Measurements from ENCODE around the gene ZNRF1. TPM values are rescaled to one million over a fixed set of nuclear protein-coding genes. Genes with fewer than 3 reads are reported as not detected.
A peak's percentile ranks its signal among the peaks of the same experiment; 100 is the strongest.
"Not testable (repeated sequence)": the region's sequence is repeated elsewhere in the genome, so short reads cannot be mapped to it uniquely, and the experiment has no call there.

Gene ZNRF1
- total and polyA plus RNA-seq, 5 donors from 2014 or later: 3.2 to 15.1 (median 6.2) TPM

DNA sequence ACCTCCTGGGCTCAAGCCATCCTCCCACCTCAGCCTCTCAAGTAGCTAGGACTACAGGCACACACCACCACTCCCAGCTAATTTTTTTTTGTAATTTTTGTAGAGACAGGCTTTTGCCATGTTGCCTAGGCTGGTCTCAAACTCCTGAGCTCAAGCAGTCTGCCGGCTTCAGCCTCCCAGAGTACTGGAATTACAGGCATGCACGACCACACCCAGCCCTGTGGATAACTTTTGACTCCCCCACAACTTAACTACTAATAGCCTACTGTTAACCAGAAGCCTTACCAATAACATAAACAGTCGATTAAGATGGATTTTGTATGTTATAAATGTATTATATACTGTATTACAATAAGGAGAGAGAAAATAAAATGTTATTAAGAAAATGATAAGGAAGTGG is 92.8 kb downstream of the ZNRF1 start:
- not testable (repeated sequence) for H3K9me3 Mint-ChIP-seq; H3K27ac ChIP-seq (ENCODE audit: insufficient read depth, low read length, poor library complexity, severe bottlenecking); DNase-seq; H3K36me3 Mint-ChIP-seq; H3K4me1 ChIP-seq (ENCODE audit: control insufficient read depth, insufficient read depth, low read length, poor library complexity, severe bottlenecking); H3K27me3 ChIP-seq (ENCODE audit: control insufficient read depth, insufficient read depth, low read length); ATAC-seq (ENCODE audit: low read depth in 2 of 2); H3K9me3 ChIP-seq (ENCODE audit: control insufficient read depth in 2 of 2, low read length in 2 of 2); H3K27ac Mint-ChIP-seq; H3K27me3 Mint-ChIP-seq; H3K4me3 ChIP-seq (ENCODE audit: low read depth, low read length); H3K36me3 ChIP-seq (ENCODE audit: control insufficient read depth, insufficient read depth, low read length); H3K4me3 Mint-ChIP-seq
- peaks cover 7 to 19% (median 9%) of the 10 kb centered on the region in 4 donors for H3K4me1 Mint-ChIP-seq

DNA sequence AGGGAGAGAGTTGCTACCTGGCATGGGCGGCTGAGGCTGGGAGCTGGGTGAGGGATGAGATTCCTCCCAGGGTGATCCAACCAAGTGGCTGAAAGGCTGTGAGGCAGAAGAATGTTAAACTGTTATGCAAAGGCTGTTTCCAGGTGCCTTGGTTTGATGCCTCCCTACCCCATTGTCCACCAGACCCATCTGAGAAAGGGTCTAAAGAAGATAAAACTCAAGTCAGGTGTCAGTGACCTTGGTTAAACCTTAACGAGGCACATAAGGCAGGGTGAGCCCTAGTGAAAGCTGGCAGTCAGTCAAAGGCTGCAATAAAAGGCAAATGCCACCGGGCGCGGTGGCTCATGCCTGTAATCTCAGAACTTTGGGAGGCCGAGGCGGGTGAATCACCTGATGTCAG is 94.0 kb downstream of the ZNRF1 start:
- H3K4me3 ChIP-seq (ENCODE audit: low read depth, low read length): no peak overlapping the region
- no peak for ATAC-seq (ENCODE audit: low read depth in 2 of 2)
- no peak overlapping the region for H3K27ac ChIP-seq (ENCODE audit: insufficient read depth, low read length, poor library complexity, severe bottlenecking)
- peaks cover 7 to 23% (median 14%) of the 10 kb centered on the region in 4 donors for H3K4me1 Mint-ChIP-seq
- H3K27me3 ChIP-seq (ENCODE audit: control insufficient read depth, insufficient read depth, low read length): no peaks in the 10 kb centered on the region
- no peaks in the 10 kb centered on the region for H3K27me3 Mint-ChIP-seq
- H3K36me3 ChIP-seq (ENCODE audit: control insufficient read depth, insufficient read depth, low read length): no peaks in the 10 kb centered on the region
- no peak overlapping the region for H3K4me3 Mint-ChIP-seq
- DNase-seq: no peak
- H3K36me3 Mint-ChIP-seq: no peaks in the 10 kb centered on the region
- peak overlapping the region; percentile 60 to 91 (median 80) for H3K27ac Mint-ChIP-seq
- H3K9me3 Mint-ChIP-seq: peaks cover 0 to 2% (median 0%) of the 10 kb centered on the region in 7 donors
- no peaks in the 10 kb centered on the region for H3K9me3 ChIP-seq (ENCODE audit: control insufficient read depth in 2 of 2, low read length in 2 of 2)
- peaks cover 6% of the 10 kb centered on the region for H3K4me1 ChIP-seq (ENCODE audit: control insufficient read depth, insufficient read depth, low read length, poor library complexity, severe bottlenecking)

DNA sequence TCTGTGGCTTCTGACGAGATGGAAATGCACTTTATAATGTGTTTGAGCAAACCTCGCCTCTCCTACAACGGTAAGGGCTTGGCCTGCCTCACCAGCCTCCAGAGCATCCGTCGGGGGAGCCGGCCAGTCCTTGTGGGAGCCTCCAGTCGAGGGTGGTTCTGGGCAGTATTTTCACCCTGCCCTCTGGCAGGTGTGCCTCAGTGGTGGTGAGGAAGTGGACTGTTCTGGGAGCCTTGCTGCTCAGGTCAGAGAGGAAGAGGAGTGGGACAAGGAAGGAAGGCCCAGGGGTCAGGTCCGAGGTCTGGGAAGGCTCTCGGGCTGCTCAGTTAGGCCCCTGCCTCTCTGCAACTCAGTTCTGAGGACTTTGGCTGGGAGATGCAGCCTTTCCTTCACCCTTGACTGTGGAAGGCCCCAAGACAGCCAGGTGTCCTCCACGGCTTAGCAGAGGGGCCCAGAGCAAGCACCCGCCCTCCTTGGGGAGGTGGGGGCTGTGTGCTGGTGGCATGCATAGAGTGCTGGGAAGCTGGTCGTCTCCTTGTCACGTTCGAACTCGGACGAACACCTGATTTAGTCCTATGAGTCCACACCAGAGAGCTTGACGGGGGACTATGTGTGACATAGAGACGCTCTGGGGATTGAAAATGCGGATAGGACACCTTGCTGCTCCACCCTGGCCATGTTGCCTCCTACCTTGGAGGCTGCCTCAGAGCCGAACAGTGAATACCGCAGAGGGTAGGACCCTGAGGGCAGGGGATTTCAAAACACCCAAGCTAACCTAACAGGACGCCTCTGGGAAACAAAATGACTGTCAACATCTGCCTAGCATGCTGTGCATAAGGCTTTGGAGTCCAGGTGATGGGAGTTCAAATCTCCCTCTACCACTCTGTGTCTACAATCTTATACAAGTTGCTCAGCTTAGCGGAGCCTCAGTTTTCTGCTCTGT is 95.0 kb downstream of the ZNRF1 start:
- no peaks in the 10 kb centered on the region for H3K9me3 ChIP-seq (ENCODE audit: control insufficient read depth in 2 of 2, low read length in 2 of 2)
- no peak overlapping the region for H3K4me3 Mint-ChIP-seq
- peaks cover 7 to 34% (median 17%) of the 10 kb centered on the region in 4 donors for H3K4me1 Mint-ChIP-seq
- H3K9me3 Mint-ChIP-seq: peaks cover 0 to 2% (median 0%) of the 10 kb centered on the region in 7 donors
- no peak overlapping the region for H3K4me3 ChIP-seq (ENCODE audit: low read depth, low read length)
- peak overlapping the region in 1 of 3 donors; percentile 77 for H3K27ac Mint-ChIP-seq
- H3K36me3 ChIP-seq (ENCODE audit: control insufficient read depth, insufficient read depth, low read length): no peaks in the 10 kb centered on the region
- H3K36me3 Mint-ChIP-seq: no peaks in the 10 kb centered on the region
- no peaks in the 10 kb centered on the region for H3K27me3 Mint-ChIP-seq
- H3K27me3 ChIP-seq (ENCODE audit: control insufficient read depth, insufficient read depth, low read length): no peaks in the 10 kb centered on the region
- no peak for DNase-seq
- peaks cover 17% of the 10 kb centered on the region for H3K4me1 ChIP-seq (ENCODE audit: control insufficient read depth, insufficient read depth, low read length, poor library complexity, severe bottlenecking)
- no peak for ATAC-seq (ENCODE audit: low read depth in 2 of 2)
- no peak overlapping the region for H3K27ac ChIP-seq (ENCODE audit: insufficient read depth, low read length, poor library complexity, severe bottlenecking)

DNA sequence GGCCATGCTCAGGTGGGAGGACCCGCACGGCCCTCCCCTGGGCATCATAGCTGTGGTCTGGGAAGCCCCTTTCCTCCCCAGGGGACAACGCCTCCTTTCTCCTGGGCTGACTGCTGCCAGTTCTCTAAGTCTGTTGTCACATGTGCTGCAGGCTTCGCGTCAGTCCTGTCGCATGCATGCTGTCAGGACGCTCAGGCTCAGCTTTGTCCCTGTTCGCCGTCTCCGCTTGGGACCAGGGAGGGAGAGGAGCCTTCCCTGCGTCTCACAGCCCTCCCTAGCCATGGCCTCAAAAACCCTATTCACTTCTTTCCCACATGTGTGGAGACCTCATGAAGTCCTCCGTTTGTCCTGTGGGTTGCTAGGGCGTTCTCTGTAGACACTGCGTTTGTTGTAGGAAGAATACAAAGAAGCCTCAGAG is 96.4 kb downstream of the ZNRF1 start:
- peaks cover 0 to 2% (median 0%) of the 10 kb centered on the region in 7 donors for H3K9me3 Mint-ChIP-seq
- H3K4me3 Mint-ChIP-seq: no peak overlapping the region
- peaks cover 0 to 35% (median 25%) of the 10 kb centered on the region in 4 donors for H3K4me1 Mint-ChIP-seq

DNA sequence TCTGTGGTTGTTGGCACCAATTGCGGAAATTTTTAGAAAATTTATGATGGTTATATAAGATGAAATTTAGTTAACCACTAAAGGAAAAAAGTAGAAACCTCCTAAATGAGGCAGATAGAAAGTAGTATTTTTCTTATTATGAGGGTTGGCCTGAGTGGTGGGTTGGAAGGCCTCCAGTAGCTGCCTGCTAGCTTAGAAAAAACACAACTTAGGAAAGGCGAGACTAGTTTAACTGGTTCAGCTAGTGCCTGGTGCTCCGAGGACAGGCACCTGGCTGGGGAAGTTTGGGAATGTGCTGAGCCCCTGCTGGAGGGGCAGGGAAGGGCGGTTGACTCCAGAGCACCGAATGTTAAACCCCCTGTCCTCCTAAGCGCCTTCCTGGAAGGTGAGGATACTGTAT is 97.8 kb downstream of the ZNRF1 start:
- H3K36me3 Mint-ChIP-seq: no peaks in the 10 kb centered on the region
- no peak for ATAC-seq (ENCODE audit: low read depth in 2 of 2)
- peaks cover 0 to 2% (median 0%) of the 10 kb centered on the region in 7 donors for H3K9me3 Mint-ChIP-seq
- DNase-seq: no peak
- H3K27me3 Mint-ChIP-seq: no peaks in the 10 kb centered on the region
- no peaks in the 10 kb centered on the region for H3K27me3 ChIP-seq (ENCODE audit: control insufficient read depth, insufficient read depth, low read length)
- H3K27ac ChIP-seq (ENCODE audit: insufficient read depth, low read length, poor library complexity, severe bottlenecking): peak overlapping the region; percentile 25
- peak overlapping the region in 2 of 4 donors; percentile 2 to 46 for H3K4me3 Mint-ChIP-seq
- peaks cover 35% of the 10 kb centered on the region for H3K4me1 ChIP-seq (ENCODE audit: control insufficient read depth, insufficient read depth, low read length, poor library complexity, severe bottlenecking)
- no peaks in the 10 kb centered on the region for H3K9me3 ChIP-seq (ENCODE audit: control insufficient read depth in 2 of 2, low read length in 2 of 2)
- H3K4me1 Mint-ChIP-seq: peaks cover 4 to 45% (median 28%) of the 10 kb centered on the region in 4 donors
- no peak overlapping the region for H3K4me3 ChIP-seq (ENCODE audit: low read depth, low read length)
- H3K36me3 ChIP-seq (ENCODE audit: control insufficient read depth, insufficient read depth, low read length): no peaks in the 10 kb centered on the region
- H3K27ac Mint-ChIP-seq: peak overlapping the region; percentile 52 to 87 (median 74)

More for the DNA sequence above, 96.4 kb downstream of the ZNRF1 start:
- Histone ChIP-seq H3K4me1 (ENCODE audit: control insufficient read depth, insufficient read depth, low read length, poor library complexity, severe bottlenecking) (peaks cover 31% of the 10 kb centered on the region), H3K4me3 (ENCODE audit: low read depth, low read length) (no peak overlapping the region), H3K36me3 (ENCODE audit: control insufficient read depth, insufficient read depth, low read length) (no peaks in the 10 kb centered on the region), H3K27me3 (ENCODE audit: control insufficient read depth, insufficient read depth, low read length) (no peaks in the 10 kb centered on the region), H3K27ac (ENCODE audit: insufficient read depth, low read length, poor library complexity, severe bottlenecking) (no peak overlapping the region), H3K9me3 (ENCODE audit: control insufficient read depth in 2 of 2, low read length in 2 of 2) (no peaks in the 10 kb centered on the region)
- DNase-seq: no peak
- ATAC-seq (ENCODE audit: low read depth in 2 of 2): no peak
- no peaks in the 10 kb centered on the region for H3K27me3 Mint-ChIP-seq
- peak overlapping the region in 1 of 3 donors; percentile 31 for H3K27ac Mint-ChIP-seq
- no peaks in the 10 kb centered on the region for H3K36me3 Mint-ChIP-seq

DNA sequence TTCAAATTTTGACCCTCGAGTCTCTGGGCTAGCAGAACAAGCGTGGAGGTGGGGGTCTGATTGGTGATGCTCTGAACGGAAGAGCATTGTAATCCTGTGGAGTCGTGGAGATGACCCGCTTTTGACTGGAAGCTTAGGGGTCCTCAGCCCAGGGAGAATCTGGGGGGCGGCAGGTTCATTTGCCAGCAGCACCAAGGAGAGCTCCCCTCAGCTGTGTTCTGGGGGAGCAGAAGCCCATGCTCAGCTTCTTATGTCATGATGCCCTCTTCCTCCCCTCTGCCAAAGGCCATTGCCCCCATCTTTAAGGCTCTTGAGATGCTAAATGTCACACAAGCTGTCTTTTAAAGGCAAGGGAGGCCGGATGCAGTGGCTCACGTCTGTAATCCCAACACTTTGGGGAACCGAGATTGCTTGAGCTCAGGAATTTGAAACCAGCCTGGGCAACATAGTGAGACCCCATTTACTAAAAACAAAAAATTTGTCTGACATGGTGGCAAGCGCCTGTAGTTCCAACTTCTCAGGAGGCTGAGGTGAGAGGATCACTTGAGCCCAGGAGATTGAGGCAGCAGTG is 98.5 kb downstream of the ZNRF1 start:
- Histone ChIP-seq H3K27me3 (ENCODE audit: control insufficient read depth, insufficient read depth, low read length) (no peaks in the 10 kb centered on the region), H3K9me3 (ENCODE audit: control insufficient read depth in 2 of 2, low read length in 2 of 2) (no peaks in the 10 kb centered on the region), H3K27ac (ENCODE audit: insufficient read depth, low read length, poor library complexity, severe bottlenecking) (peak overlapping the region; percentile 93), H3K36me3 (ENCODE audit: control insufficient read depth, insufficient read depth, low read length) (no peaks in the 10 kb centered on the region), H3K4me3 (ENCODE audit: low read depth, low read length) (no peak overlapping the region), H3K4me1 (ENCODE audit: control insufficient read depth, insufficient read depth, low read length, poor library complexity, severe bottlenecking) (peaks cover 35% of the 10 kb centered on the region)
- H3K4me1 Mint-ChIP-seq: peaks cover 6 to 46% (median 29%) of the 10 kb centered on the region in 4 donors
- H3K9me3 Mint-ChIP-seq: peaks cover 0 to 2% (median 0%) of the 10 kb centered on the region in 7 donors
- no peak for ATAC-seq (ENCODE audit: low read depth in 2 of 2)
- no peak for DNase-seq
- no peaks in the 10 kb centered on the region for H3K27me3 Mint-ChIP-seq
- peak overlapping the region; percentile 71 to 87 (median 74) for H3K27ac Mint-ChIP-seq
- H3K4me3 Mint-ChIP-seq: peak overlapping the region in 1 of 4 donors; percentile 43
- H3K36me3 Mint-ChIP-seq: no peaks in the 10 kb centered on the region

DNA sequence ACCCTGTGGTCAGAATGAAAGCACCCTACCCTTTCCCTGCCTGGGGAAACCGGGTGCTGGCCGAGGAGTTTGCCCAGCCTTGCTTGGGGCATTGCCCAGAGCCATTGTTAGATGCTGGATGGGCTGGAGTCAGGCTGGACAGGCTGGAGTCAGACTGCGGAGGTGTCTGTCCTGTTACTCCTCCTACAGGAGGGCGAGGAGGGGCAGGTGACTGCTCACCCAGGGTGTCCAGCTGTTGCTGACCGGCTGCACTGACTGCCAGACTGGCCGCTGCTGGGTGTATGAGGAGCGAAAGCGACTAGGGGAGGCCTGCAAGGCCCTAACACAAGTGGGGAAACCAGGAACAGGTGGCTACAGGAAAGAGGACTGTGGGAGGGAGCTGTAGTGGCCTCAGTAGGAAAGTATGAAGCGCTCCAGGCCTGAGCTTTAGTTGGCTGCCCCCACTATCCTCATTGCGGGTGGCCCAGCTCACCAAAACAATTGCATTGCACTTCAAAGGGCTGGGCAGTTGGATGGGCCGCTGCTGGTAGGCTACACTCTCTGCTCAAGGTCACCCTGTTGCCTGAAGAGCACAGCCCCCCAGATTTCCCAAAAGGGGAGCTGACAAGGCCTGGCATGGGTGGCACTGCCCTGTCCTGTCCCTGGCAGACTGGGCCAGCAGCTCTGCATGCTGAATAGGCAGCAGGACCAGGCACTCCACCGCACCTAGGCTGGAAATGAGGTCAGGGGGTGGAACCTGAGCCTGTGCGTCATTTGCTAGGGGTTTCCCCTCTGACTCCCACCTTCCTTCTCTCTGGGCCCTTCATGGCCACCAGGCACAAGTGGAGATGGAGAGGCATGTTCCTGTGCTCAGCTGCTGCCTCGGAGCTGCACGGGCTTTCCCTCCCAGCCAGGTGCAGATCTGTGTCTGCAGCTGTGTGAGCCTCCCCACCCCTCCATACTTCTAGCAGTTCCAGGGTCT is 99.4 kb downstream of the ZNRF1 start:
- Mint-ChIP-seq H3K4me3 (peak overlapping the region; percentile 39 to 75 (median 66)), H3K36me3 (no peaks in the 10 kb centered on the region), H3K9me3 (peaks cover 0 to 2% (median 0%) of the 10 kb centered on the region in 7 donors), H3K4me1 (peaks cover 6 to 50% (median 34%) of the 10 kb centered on the region in 4 donors), H3K27ac (peak overlapping the region; percentile 93 to 95 (median 93)), H3K27me3 (no peaks in the 10 kb centered on the region)
- Histone ChIP-seq H3K27ac (ENCODE audit: insufficient read depth, low read length, poor library complexity, severe bottlenecking) (peak overlapping the region; percentile 93), H3K4me3 (ENCODE audit: low read depth, low read length) (peak overlapping the region; percentile 57), H3K36me3 (ENCODE audit: control insufficient read depth, insufficient read depth, low read length) (no peaks in the 10 kb centered on the region), H3K9me3 (ENCODE audit: control insufficient read depth in 2 of 2, low read length in 2 of 2) (no peaks in the 10 kb centered on the region), H3K4me1 (ENCODE audit: control insufficient read depth, insufficient read depth, low read length, poor library complexity, severe bottlenecking) (peaks cover 35% of the 10 kb centered on the region), H3K27me3 (ENCODE audit: control insufficient read depth, insufficient read depth, low read length) (no peaks in the 10 kb centered on the region)
- ATAC-seq (ENCODE audit: low read depth in 2 of 2) (peak; percentile 89 to 90), DNase-seq (peak; percentile 57 to 73 (median 72))

Data from CD4-positive, CD25-positive, alpha-beta regulatory T cell (primary cell).